A549 (cell line): ENCODE data around the gene DLG2.

Source experiments
- CHD2 ChIP-seq: fragments of 150-350 bp; IDR thresholded peaks from 2 replicates; pipeline ENCODE4 v1.6.1; 2014; ENCODE audit warnings: low read length; ENCODE audit not compliant: partially characterized antibody
- CTCF ChIP-seq: fragments of >200 bp; sonication (Bioruptor Twin); formaldehyde crosslinking; IDR thresholded peaks from 3 replicates; pipeline ENCODE4 v1.5.1; 2016
- E2F6 ChIP-seq: IDR thresholded peaks from 2 replicates; pipeline ENCODE4 v1.6.1; 2012; ENCODE audit warnings: low read depth, borderline replicate concordance
- JUN ChIP-seq, 2 experiments: fragments of >200 bp; sonication (Bioruptor Twin); formaldehyde crosslinking; IDR thresholded peaks; 2 replicates in 1 of 2; 3 replicates in 1 of 2; pipeline ENCODE4 v1.6.1; 2016 to 2017
- MAX ChIP-seq: IDR thresholded peaks from 2 replicates; pipeline ENCODE4 v1.6.1; 2012
- POLR2A ChIP-seq: IDR thresholded peaks from 2 replicates; pipeline ENCODE4 v1.6.1; 2012; ENCODE audit warnings: mild to moderate bottlenecking, low read length
- RARB ChIP-seq: fragments of 250-450 bp; sonication (Bioruptor Pico); IDR thresholded peaks from 2 replicates; pipeline ENCODE4 v1.8.0; 2021; ENCODE audit warnings: mild to moderate bottlenecking, moderate library complexity
- RCOR1 ChIP-seq: fragments of 150-350 bp; IDR thresholded peaks from 2 replicates; pipeline ENCODE4 v1.6.1; 2014; ENCODE audit warnings: antibody characterized with exemption, low read length, low read depth
- REST ChIP-seq: fragments of 200-600 bp; sonication (generic); IDR thresholded peaks from 2 replicates; pipeline ENCODE4 v1.6.1; 2016; ENCODE audit warnings: antibody characterized with exemption, mild to moderate bottlenecking, moderate library complexity
- RNF2 ChIP-seq: fragments of 200-600 bp; sonication (generic); IDR thresholded peaks from 2 replicates; pipeline ENCODE4 v1.6.1; 2016; ENCODE audit warnings: low read depth, mild to moderate bottlenecking, antibody characterized with exemption, moderate library complexity, borderline replicate concordance
- SMC3 ChIP-seq: fragments of >200 bp; sonication (Bioruptor Twin); formaldehyde crosslinking; IDR thresholded peaks from 3 replicates; pipeline ENCODE4 v1.6.1; 2018; ENCODE audit warnings: inconsistent platforms
- SREBF2 ChIP-seq: fragments of 450-650 bp; IDR thresholded peaks from 2 replicates; pipeline ENCODE4 v1.6.1; 2014; ENCODE audit warnings: mild to moderate bottlenecking, moderate library complexity
- ZC3H11A ChIP-seq: fragments of 450-650 bp; IDR thresholded peaks from 2 replicates; pipeline ENCODE4 v1.6.1; 2014; ENCODE audit warnings: antibody characterized with exemption, mild to moderate bottlenecking

GRCh38 chr11:83437939-83438338 lies 2189.2 kb downstream of the DLG2 start:
- no peak for TF ChIP-seq REST
- TF ChIP-seq CTCF = no peak
- TF ChIP-seq RCOR1 = no peak
- TF ChIP-seq RNF2 = no peak
- TF ChIP-seq POLR2A = no peak
- no peak for TF ChIP-seq RARB (CRISPR knock-in tag)
- no peak for TF ChIP-seq SREBF2
- TF ChIP-seq SMC3 = no peak
- no peak for TF ChIP-seq JUN (IDR thresholded peaks at IDR 0.05)
- no peak for TF ChIP-seq ZC3H11A
- no peak for TF ChIP-seq MAX
- TF ChIP-seq CHD2 = no peak
- TF ChIP-seq E2F6 = no peak
